Trophoblast cell (in vitro differentiated cells and primary cell): ENCODE data around the gene EXTL1.
A peak's percentile ranks its signal among the peaks of the same experiment; 100 is the strongest.

Experiments used
- DNase-seq, 2 donors: peaks; one replicate each; pipeline ENCODE4 v3.0.0-alpha.2; 2016
- H2AFZ ChIP-seq: 2 replicates; pipeline ENCODE4 v1.6.1; 2013; ENCODE audit warnings: low read length, moderate library complexity, mild to moderate bottlenecking; ENCODE audit not compliant: insufficient read depth, poor library complexity
- H2AK5ac ChIP-seq: 2 replicates; pipeline ENCODE4 v1.6.1; 2013; ENCODE audit warnings: mild to moderate bottlenecking, low read length
- H2BK120ac ChIP-seq: 2 replicates; pipeline ENCODE4 v1.6.1; 2013; ENCODE audit warnings: low read length, mild to moderate bottlenecking, moderate library complexity; ENCODE audit not compliant: insufficient read depth, poor library complexity
- H2BK12ac ChIP-seq: 2 replicates; pipeline ENCODE4 v1.6.1; 2013; ENCODE audit warnings: mild to moderate bottlenecking, low read length, moderate library complexity
- H2BK5ac ChIP-seq: 2 replicates; pipeline ENCODE4 v1.6.1; 2013; ENCODE audit warnings: low read length, low read depth, moderate library complexity, mild to moderate bottlenecking; ENCODE audit not compliant: poor library complexity
- H3K14ac ChIP-seq: 2 replicates; pipeline ENCODE4 v1.6.1; 2013; ENCODE audit warnings: mild to moderate bottlenecking, low read length
- H3K18ac ChIP-seq: 2 replicates; pipeline ENCODE4 v1.6.1; 2013; ENCODE audit warnings: mild to moderate bottlenecking, low read length
- H3K23ac ChIP-seq: 2 replicates; pipeline ENCODE4 v1.6.1; 2013; ENCODE audit warnings: low read length
- H3K27ac ChIP-seq: 2 replicates; pipeline ENCODE4 v1.5.1; 2013; ENCODE audit warnings: low read depth, mild to moderate bottlenecking, inconsistent platforms, low read length, moderate library complexity
- H3K27me3 ChIP-seq: 2 replicates; pipeline ENCODE4 v1.6.1; 2013; ENCODE audit warnings: inconsistent platforms, mild to moderate bottlenecking, low read length, moderate library complexity; ENCODE audit not compliant: insufficient read depth
- H3K36me3 ChIP-seq, 2 experiments: 1 replicate in 1 of 2; 2 replicates in 1 of 2; pipeline ENCODE4 v1.6.1; 2013; ENCODE audit warnings: low read length in 2 of 2, mild to moderate bottlenecking in 2 of 2, moderate library complexity in 1 of 2; ENCODE audit not compliant: insufficient read depth in 2 of 2, control insufficient read depth in 1 of 2
- H3K4ac ChIP-seq: 2 replicates; pipeline ENCODE4 v1.6.1; 2013; ENCODE audit warnings: low read depth, mild to moderate bottlenecking, low read length, moderate library complexity
- H3K4me1 ChIP-seq, 2 experiments: 1 replicate in 1 of 2; 2 replicates in 1 of 2; pipeline ENCODE4 v1.6.1; 2013; ENCODE audit warnings: low read length in 2 of 2, mild to moderate bottlenecking in 2 of 2, moderate library complexity in 1 of 2; ENCODE audit not compliant: insufficient read depth in 2 of 2, control insufficient read depth in 1 of 2
- H3K4me2 ChIP-seq: 2 replicates; pipeline ENCODE4 v1.6.1; 2013; ENCODE audit warnings: inconsistent platforms, mild to moderate bottlenecking, low read length, moderate library complexity
- H3K4me3 ChIP-seq: 2 replicates; pipeline ENCODE4 v1.5.1; 2013; ENCODE audit warnings: mild to moderate bottlenecking, low read depth, low read length, inconsistent platforms
- H3K79me1 ChIP-seq: one replicate; pipeline ENCODE4 v1.6.1; 2013; ENCODE audit warnings: low read length
- H3K79me2 ChIP-seq: 2 replicates; pipeline ENCODE4 v1.6.1; 2013; ENCODE audit warnings: low read length, mild to moderate bottlenecking; ENCODE audit not compliant: control insufficient read depth, insufficient read depth, poor library complexity
- H3K9ac ChIP-seq: 2 replicates; pipeline ENCODE4 v1.6.1; 2013; ENCODE audit warnings: mild to moderate bottlenecking, low read length
- H3K9me3 ChIP-seq: 2 replicates; pipeline ENCODE4 v1.6.1; 2013; ENCODE audit warnings: low read depth, mild to moderate bottlenecking, control low read depth, inconsistent platforms, low read length; ENCODE audit not compliant: insufficient read depth
- H4K12ac ChIP-seq: 2 replicates; pipeline ENCODE4 v1.6.1; 2013; ENCODE audit warnings: low read depth, mild to moderate bottlenecking, low read length, moderate library complexity
- H4K8ac ChIP-seq: 2 replicates; pipeline ENCODE4 v1.6.1; 2013; ENCODE audit warnings: low read depth, mild to moderate bottlenecking, low read length, moderate library complexity
- H4K91ac ChIP-seq: one replicate; pipeline ENCODE4 v1.6.1; 2013; ENCODE audit warnings: low read depth, mild to moderate bottlenecking, low read length, moderate library complexity
- WGBS: extraction: QIAGEN DNeasy Blood & Tissue Kit; methylation state at CpG from one replicate; pipeline ENCODE4 v1.1.7; 2013; ENCODE audit warnings: missing lambda C conversion rate; ENCODE audit not compliant: insufficient read length, insufficient coverage; ENCODE audit errors: extremely low coverage; 5-methylcytosine and 5-hydroxymethylcytosine counted together

Gene EXTL1

DNA sequence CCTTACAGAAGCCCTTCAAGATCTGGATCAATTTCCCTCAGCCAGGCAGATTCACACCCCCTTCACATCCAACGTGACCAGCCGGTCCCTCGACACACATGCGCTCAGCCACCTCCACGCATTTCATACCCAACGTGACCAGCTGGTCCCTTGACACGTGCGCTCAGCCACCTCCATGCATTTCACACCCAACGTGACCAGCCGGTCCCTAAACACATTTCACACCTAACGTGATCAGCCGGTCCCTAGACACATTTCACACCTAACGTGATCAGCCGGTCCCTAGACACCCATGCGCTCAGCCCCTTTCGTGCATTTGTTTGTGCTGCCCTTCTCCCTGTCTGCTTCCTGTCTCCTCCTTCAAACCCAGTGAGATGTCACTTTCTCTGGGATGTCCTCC, 14.9 kb upstream of the EXTL1 start:
- H3K79me1 ChIP-seq = no peaks in the 10 kb centered on the region
- no peak overlapping the region for H3K4ac ChIP-seq
- no peaks in the 10 kb centered on the region for H3K9me3 ChIP-seq
- H3K27me3 ChIP-seq = no peaks in the 10 kb centered on the region
- DNase-seq = no peak
- H3K36me3 ChIP-seq = no peaks in the 10 kb centered on the region
- no peak overlapping the region for H3K4me2 ChIP-seq
- no peak overlapping the region for H2AFZ ChIP-seq
- H4K91ac ChIP-seq = no peak overlapping the region
- no peak overlapping the region for H2AK5ac ChIP-seq
- no peak overlapping the region for H2BK12ac ChIP-seq
- peaks cover 0 to 2% of the 10 kb centered on the region in 2 experiments for H3K4me1 ChIP-seq
- no peak overlapping the region for H4K8ac ChIP-seq
- no peak overlapping the region for H3K27ac ChIP-seq
- no CpG with 5 or more reads among the region's 16 CpGs for WGBS
- H2BK5ac ChIP-seq = no peak overlapping the region
- H2BK120ac ChIP-seq = no peak overlapping the region
- no peak overlapping the region for H4K12ac ChIP-seq
- no peaks in the 10 kb centered on the region for H3K79me2 ChIP-seq
- no peak overlapping the region for H3K9ac ChIP-seq
- H3K4me3 ChIP-seq = no peak overlapping the region
- no peak overlapping the region for H3K14ac ChIP-seq
- no peak overlapping the region for H3K18ac ChIP-seq
- no peak overlapping the region for H3K23ac ChIP-seq

DNA sequence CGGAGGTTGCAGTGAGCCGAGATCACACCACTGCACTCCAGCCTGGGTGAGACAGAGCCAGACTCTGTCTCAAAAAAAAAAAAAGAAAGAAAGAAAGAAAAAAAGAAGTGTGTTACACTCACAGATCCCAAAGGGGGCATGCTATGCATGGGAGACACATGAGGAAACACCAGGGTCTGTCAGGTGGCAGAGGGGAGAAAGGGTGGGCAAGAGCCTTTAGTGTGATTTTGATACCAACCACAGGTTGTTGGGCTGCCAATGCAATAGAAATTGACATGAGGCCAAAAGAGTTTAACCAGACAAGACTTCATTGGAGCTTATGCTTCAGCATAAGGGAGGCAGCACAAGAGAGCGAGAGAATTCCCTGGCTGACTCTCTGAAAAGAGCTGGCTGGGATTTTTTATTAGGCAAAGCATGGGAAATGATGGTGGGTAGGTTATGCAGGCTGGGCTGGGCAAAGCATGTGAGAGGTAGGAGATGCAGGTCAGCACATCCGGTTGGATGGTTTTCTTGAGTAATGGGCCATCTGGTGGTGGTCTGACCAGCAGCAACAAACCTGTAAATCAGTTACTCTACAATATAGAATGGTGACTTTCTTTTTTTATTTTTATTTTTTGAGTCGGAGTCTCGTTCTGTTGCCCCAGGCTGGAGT, 11.7 kb upstream of the EXTL1 start:
- Histone ChIP-seq H3K36me3 (no peaks in the 10 kb centered on the region), H3K79me1 (no peaks in the 10 kb centered on the region), H4K12ac (peak overlapping the region; percentile 23), H2AK5ac (no peak overlapping the region), H3K4me2 (no peak overlapping the region), H4K91ac (no peak overlapping the region), H3K18ac (no peak overlapping the region), H3K4me3 (no peak overlapping the region), H3K27me3 (no peaks in the 10 kb centered on the region), H3K23ac (no peak overlapping the region), H3K4ac (no peak overlapping the region), H3K79me2 (no peaks in the 10 kb centered on the region), H3K9ac (no peak overlapping the region), H4K8ac (no peak overlapping the region), H3K4me1 (peaks cover 0 to 2% of the 10 kb centered on the region in 2 experiments), H2AFZ (no peak overlapping the region), H3K14ac (no peak overlapping the region), H2BK12ac (no peak overlapping the region), H3K27ac (no peak overlapping the region), H2BK120ac (no peak overlapping the region), H2BK5ac (no peak overlapping the region), H3K9me3 (no peaks in the 10 kb centered on the region)
- DNase-seq = peak; percentile 56 to 69
- no CpG with 5 or more reads among the region's 6 CpGs for WGBS

DNA sequence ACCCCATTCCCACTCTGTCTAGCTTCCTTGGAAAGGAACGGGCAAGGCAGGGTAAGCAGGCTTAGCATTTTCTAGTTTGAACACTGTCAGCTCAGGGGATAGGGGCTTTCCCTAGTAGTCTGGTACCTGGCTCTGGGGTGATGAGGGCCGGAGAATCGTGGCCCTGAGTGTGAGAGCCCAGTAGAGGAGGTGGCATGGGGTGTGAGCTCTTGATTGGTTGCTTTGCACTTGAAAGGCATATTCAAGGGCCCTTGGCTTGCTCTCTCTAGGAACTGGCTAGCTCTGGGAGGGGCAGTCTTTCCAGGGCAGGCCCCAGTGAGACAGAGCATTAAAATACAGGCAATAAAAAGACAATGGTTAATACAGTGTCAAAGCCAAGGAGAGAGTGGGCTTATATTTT, 10.8 kb upstream of the EXTL1 start:
- H3K79me1 ChIP-seq = no peaks in the 10 kb centered on the region
- no peaks in the 10 kb centered on the region for H3K27me3 ChIP-seq
- no peak overlapping the region for H3K4ac ChIP-seq
- H4K12ac ChIP-seq = no peak overlapping the region
- no peak overlapping the region for H2BK5ac ChIP-seq
- no peak overlapping the region for H3K27ac ChIP-seq
- no peak overlapping the region for H3K4me2 ChIP-seq
- H3K9me3 ChIP-seq = no peaks in the 10 kb centered on the region
- no CpG with 5 or more reads among the region's 3 CpGs for WGBS
- H2AFZ ChIP-seq = no peak overlapping the region
- H2BK12ac ChIP-seq = no peak overlapping the region
- no peak overlapping the region for H3K9ac ChIP-seq
- H3K14ac ChIP-seq = no peak overlapping the region
- H3K36me3 ChIP-seq = no peaks in the 10 kb centered on the region
- H4K91ac ChIP-seq = no peak overlapping the region
- H3K4me1 ChIP-seq = peaks cover 0 to 2% of the 10 kb centered on the region in 2 experiments
- no peak overlapping the region for H2BK120ac ChIP-seq
- DNase-seq = peak in 1 of 2 donors; percentile 32
- no peak overlapping the region for H2AK5ac ChIP-seq
- H3K79me2 ChIP-seq = no peaks in the 10 kb centered on the region
- H3K18ac ChIP-seq = no peak overlapping the region
- H3K4me3 ChIP-seq = no peak overlapping the region
- H4K8ac ChIP-seq = no peak overlapping the region
- no peak overlapping the region for H3K23ac ChIP-seq

DNA sequence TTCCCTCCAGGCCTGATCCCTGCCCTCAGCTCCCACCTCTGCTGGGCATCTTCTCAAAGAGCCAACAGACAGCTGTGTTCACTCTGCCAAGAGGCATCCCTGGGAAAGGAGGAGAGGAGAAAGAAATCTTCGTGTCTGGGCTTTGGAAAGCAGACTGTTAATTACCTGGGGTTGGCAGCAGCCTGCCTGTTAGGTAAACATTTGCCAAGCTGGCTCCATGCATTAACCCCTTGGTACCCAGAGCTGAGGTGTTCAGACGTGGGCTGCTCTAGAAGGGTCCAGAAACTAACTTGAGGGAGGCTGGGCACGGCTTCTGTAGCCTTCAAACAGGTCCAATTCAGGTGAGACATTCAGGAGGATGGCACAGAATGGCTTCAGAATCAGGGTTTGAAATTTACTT, 8.7 kb upstream of the EXTL1 start:
- Histone ChIP-seq H2AK5ac (no peak overlapping the region), H2BK5ac (no peak overlapping the region), H3K4me1 (peaks cover 8 to 12% of the 10 kb centered on the region in 2 experiments), H3K36me3 (no peaks in the 10 kb centered on the region), H4K8ac (no peak overlapping the region), H3K18ac (no peak overlapping the region), H2BK12ac (no peak overlapping the region), H2BK120ac (no peak overlapping the region), H3K4me3 (no peak overlapping the region), H4K12ac (no peak overlapping the region), H3K27me3 (no peaks in the 10 kb centered on the region), H3K9me3 (no peaks in the 10 kb centered on the region), H3K14ac (no peak overlapping the region), H3K79me2 (no peaks in the 10 kb centered on the region), H4K91ac (no peak overlapping the region), H3K4me2 (no peak overlapping the region), H2AFZ (no peak overlapping the region), H3K27ac (no peak overlapping the region), H3K79me1 (no peaks in the 10 kb centered on the region), H3K9ac (no peak overlapping the region), H3K4ac (no peak overlapping the region), H3K23ac (no peak overlapping the region)
- no peak for DNase-seq
- WGBS = no CpG with 5 or more reads among the region's 3 CpGs
